Stimulated activated CD4-positive, alpha-beta T cell treated with anti-CD3 and anti-CD28 coated beads, Interleukin-12 subunit alpha, Interleukin-12 subunit beta, amount 100 ng/mL, for 24 hours (primary cell): ENCODE data around the gene AQR.
A peak's percentile ranks its signal among the peaks of the same experiment; 100 is the strongest.
"Not testable (repeated sequence)": the region's sequence is repeated elsewhere in the genome, so short reads cannot be mapped to it uniquely, and the experiment has no call there.

ENCODE experiments used
- DNase-seq, 2 experiments: peaks; one replicate each; pipeline ENCODE4 v3.0.0-alpha.2; 2020; ENCODE audit warnings: low read depth in 2 of 2

AQR gene

GRCh38 chr15:34969340-34970097 is at the start of gene AQR:
TSS of gene AQR (minus strand) at chr15:34969742. CDS start at chr15:34969613, 129 bp downstream.
- peak; percentile 88 to 89 for DNase-seq

GRCh38 chr15:35014241-35014640 is 44.7 kb upstream of the AQR start:
- no peak for DNase-seq

- no peak for DNase-seq
Measured at GRCh38 chr15:35013370-35013769, 43.8 kb upstream of the AQR start.

- DNase-seq: no peak
Measured at GRCh38 chr15:35007397-35007796, 37.9 kb upstream of the AQR start.

- no peak for DNase-seq
Measured at GRCh38 chr15:35005933-35006332, 36.4 kb upstream of the AQR start.

GRCh38 chr15:35003928-35004327 is 34.4 kb upstream of the AQR start:
- DNase-seq: no peak

- DNase-seq: no peak
Measured at GRCh38 chr15:35000511-35000910, 31.0 kb upstream of the AQR start.

GRCh38 chr15:34999906-35000305 is 30.4 kb upstream of the AQR start:
- DNase-seq: no peak

GRCh38 chr15:34994925-34995324 is 25.4 kb upstream of the AQR start:
- no peak for DNase-seq

- DNase-seq: no peak
Measured at GRCh38 chr15:34993877-34994276, 24.3 kb upstream of the AQR start.

- no peak for DNase-seq
Measured at GRCh38 chr15:34993412-34993811, 23.9 kb upstream of the AQR start.

GRCh38 chr15:34988027-34988902 is 18.7 kb upstream of the AQR start, which contains the start of gene ZNF770:
TSS of gene ZNF770 (minus strand) at chr15:34988287. CDS start at chr15:34983434, 4,853 bp downstream.
- DNase-seq: peak; percentile 67 to 77

- DNase-seq: no peak
Measured at GRCh38 chr15:34987609-34988026, 18.1 kb upstream of the AQR start.

GRCh38 chr15:34986771-34987480 is 17.4 kb upstream of the AQR start:
- no peak for DNase-seq

GRCh38 chr15:34986326-34986725 is 16.8 kb upstream of the AQR start:
- no peak for DNase-seq

- DNase-seq: no peak
Measured at GRCh38 chr15:34984889-34985630, 15.5 kb upstream of the AQR start.

- no peak for DNase-seq
Measured at GRCh38 chr15:34976743-34977142, 7.2 kb upstream of the AQR start.

GRCh38 chr15:34976073-34976472 is 6.5 kb upstream of the AQR start:
- DNase-seq: no peak

- DNase-seq: no peak
Measured at GRCh38 chr15:34973512-34973911, 4.0 kb upstream of the AQR start.

GRCh38 chr15:34970098-34970643 is 629 bp upstream of the AQR start:
- not testable (repeated sequence) for DNase-seq

- no peak for DNase-seq
Measured at GRCh38 chr15:34964277-34964676, 5.3 kb downstream of the AQR start.
